A673 (cell line): ENCODE data around the gene FUBP3.

Source experiments
- CTCF ChIP-seq: fragments of 300-800, 200-600 bp; sonication (generic); conservative IDR thresholded peaks from 2 replicates; pipeline ENCODE4 v1.5.1; 2017; ENCODE audit warnings: low read depth, mild to moderate bottlenecking, antibody characterized with exemption, low read length, moderate library complexity, mixed read lengths
- EZH2 ChIP-seq: fragments of 200-600 bp; sonication (generic); IDR thresholded peaks from 2 replicates; pipeline ENCODE4 v1.6.1; 2017; ENCODE audit warnings: borderline replicate concordance, low read depth, mild to moderate bottlenecking, mixed read lengths, antibody characterized with exemption, low read length; ENCODE audit not compliant: poor library complexity, severe bottlenecking

DNA sequence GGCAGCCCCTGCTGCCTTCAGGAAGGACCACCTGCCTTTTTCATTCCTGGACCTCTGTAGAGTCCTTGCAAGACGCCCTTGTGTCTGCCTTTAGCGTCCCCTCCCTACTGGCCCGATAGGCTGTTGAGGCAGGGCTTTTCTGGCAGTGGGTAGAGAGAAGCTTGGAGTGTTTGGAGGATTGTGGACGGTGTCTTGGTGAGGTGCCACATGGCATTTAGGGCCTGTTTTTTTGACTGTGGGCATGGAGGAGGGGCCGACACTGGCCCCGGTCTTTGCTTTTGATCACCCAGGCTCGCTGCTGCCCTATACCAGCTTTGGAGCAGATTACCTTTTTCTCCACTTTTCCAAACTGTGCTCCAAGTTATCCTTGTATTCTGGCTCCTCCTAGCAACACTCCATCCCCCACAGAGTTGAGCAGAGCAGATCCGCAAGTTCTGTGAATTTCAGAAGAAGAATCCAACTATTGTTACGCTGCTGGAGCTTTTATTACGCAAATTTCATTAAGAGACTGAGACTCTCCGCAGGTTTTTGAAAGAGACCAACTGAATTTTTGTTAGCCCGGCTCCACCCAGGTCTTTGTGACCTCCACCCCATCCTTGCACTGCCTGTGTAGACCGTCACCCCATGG, 50.2 kb downstream of the FUBP3 start:
- no peak for TF ChIP-seq CTCF
- no peak for TF ChIP-seq EZH2
